BJ (cell line): ENCODE measurements around the gene CFAP161. TPM values are rescaled to one million over a fixed set of nuclear protein-coding genes. Genes with fewer than 3 reads are reported as not detected.
"Not testable (repeated sequence)": the region's sequence is repeated elsewhere in the genome, so short reads cannot be mapped to it uniquely, and the experiment has no call there.

Experiments
- CTCF ChIA-PET: fragments of 350-600 bp; formaldehyde crosslinking; extraction: SDS; loops from one replicate; lab custom pipeline; 2021; ENCODE audit warnings: antibody characterized with exemption, inconsistent platforms; lab: Yijun Ruan, JAX
- POLR2A ChIA-PET: fragments of 300-600 bp; sonication (Branson Sonifier 250); formaldehyde crosslinking; extraction: SDS; loops from one replicate; lab custom pipeline; 2021; ENCODE audit warnings: antibody characterized with exemption; lab: Charles Lee
- DNase-seq: peaks from one replicate; pipeline ENCODE4 v3.0.0-alpha.2; 2011; ENCODE audit warnings: low read depth
- H3K27me3 ChIP-seq: 2 replicates; pipeline ENCODE4 v1.6.0; 2011; ENCODE audit warnings: low read length; ENCODE audit not compliant: control insufficient read depth, insufficient read depth
- H3K36me3 ChIP-seq: 2 replicates; pipeline ENCODE4 v1.5.1; 2011; ENCODE audit warnings: low read length; ENCODE audit not compliant: control insufficient read depth, insufficient read depth
- H3K4me3 ChIP-seq: 2 replicates; pipeline ENCODE4 v1.5.1; 2011; ENCODE audit warnings: low read depth, mild to moderate bottlenecking, control low read depth, low read length
- CTCF ChIP-seq: IDR thresholded peaks from 2 replicates; pipeline ENCODE4 v1.5.1; 2011; ENCODE audit warnings: low read depth, mild to moderate bottlenecking, control low read depth, inconsistent platforms, low read length, moderate library complexity; ENCODE audit not compliant: insufficient read depth
- polyA plus RNA-seq: library from polyadenylated mRNA; depleted of rRNA; stranded (reverse); fragments of >200 nt; gene quantifications from 2 replicates; pipeline ENCODE4 v1.2.3, GENCODE V29; 2011

Gene CFAP161
- polyA plus RNA-seq, 1 experiment: not detected

- no peak for DNase-seq
- ChIA-PET CTCF (interaction anchor here (0.8 to 8.1 kb wide), 5 partner anchors 9 to 175 kb away, joined by 3 to 127 read pairs (median 6); no protein-coding TSS in a partner anchor), POLR2A (no interaction called here)
- TF ChIP-seq CTCF: no peak
- Histone ChIP-seq H3K36me3 (no peaks in the 10 kb centered on the region), H3K27me3 (no peaks in the 10 kb centered on the region; the same call in 1 of the 2 replicates), H3K4me3 (no peak overlapping the region)
These were observed 18.7 kb downstream of the CFAP161 start for GRCh38 chr15:81152799-81153198.

- no peak for DNase-seq
- H3K27me3 ChIP-seq: no peaks in the 10 kb centered on the region; the same call in 1 of the 2 replicates
- no peak overlapping the region for H3K4me3 ChIP-seq
- POLR2A ChIA-PET: no interaction called here
- no peaks in the 10 kb centered on the region for H3K36me3 ChIP-seq
- peak; percentile 49 for TF ChIP-seq CTCF
- CTCF ChIA-PET: interaction anchor here (0.6 to 8.1 kb wide), 22 partner anchors 9 to 244 kb away, joined by 3 to 127 read pairs (median 4); partner anchors contain the start of gene STARD5
These were observed 21.5 kb downstream of the CFAP161 start for GRCh38 chr15:81155375-81156218.

GRCh38 chr15:81156324-81156723 lies 22.3 kb downstream of the CFAP161 start:
- CTCF ChIA-PET: interaction anchor here (0.6 to 8.1 kb wide), 16 partner anchors 8 to 243 kb away, joined by 3 to 127 read pairs (median 4); partner anchors contain the start of gene STARD5
- POLR2A ChIA-PET: no interaction called here
- DNase-seq: no peak
- no peaks in the 10 kb centered on the region for H3K36me3 ChIP-seq
- no peaks in the 10 kb centered on the region for H3K27me3 ChIP-seq
- H3K4me3 ChIP-seq: no peak overlapping the region
- no peak for TF ChIP-seq CTCF

GRCh38 chr15:81157195-81157938 lies 23.3 kb downstream of the CFAP161 start:
- Histone ChIP-seq H3K36me3 (no peaks in the 10 kb centered on the region), H3K4me3 (no peak overlapping the region), H3K27me3 (no peaks in the 10 kb centered on the region)
- TF ChIP-seq CTCF: no peak
- DNase-seq: no peak
- CTCF ChIA-PET: interaction anchor here (1.6 to 8.1 kb wide), 6 partner anchors 7 to 115 kb away, joined by 3 to 127 read pairs (median 8); no protein-coding TSS in a partner anchor
- POLR2A ChIA-PET: no interaction called here

GRCh38 chr15:81157939-81158223 lies 23.8 kb downstream of the CFAP161 start:
- no peak for TF ChIP-seq CTCF
- no peak for DNase-seq
- POLR2A ChIA-PET: no interaction called here
- Histone ChIP-seq H3K27me3 (no peaks in the 10 kb centered on the region), H3K4me3 (no peak overlapping the region), H3K36me3 (no peaks in the 10 kb centered on the region)
- CTCF ChIA-PET: interaction anchor here (8.1 kb wide), 1 partner anchor 108 kb away, joined by 127 read pairs; no protein-coding TSS in a partner anchor

GRCh38 chr15:81158561-81158960 lies 24.5 kb downstream of the CFAP161 start:
- POLR2A ChIA-PET, H3K27me3 ChIP-seq, H3K4me3 ChIP-seq, DNase-seq, H3K36me3 ChIP-seq: not testable (repeated sequence)
- CTCF ChIA-PET: interaction anchor here (1.0 to 8.1 kb wide), 5 partner anchors 11 to 108 kb away, joined by 3 to 127 read pairs (median 4); no protein-coding TSS in a partner anchor
